IPS DF 6.9 (cell line): Measurements from ENCODE around the gene C2CD2L.

Experiments used
- DNase-seq: peaks from one replicate; pipeline ENCODE4 v3.0.0-alpha.2; 2013; ENCODE audit warnings: low read depth, low spot score
- H3K27ac ChIP-seq: one replicate; pipeline ENCODE4 v1.5.1; 2013; ENCODE audit warnings: low read length, control low read depth
- H3K27me3 ChIP-seq: 2 replicates; pipeline ENCODE4 v1.6.1; 2013; ENCODE audit warnings: mild to moderate bottlenecking, low read length; ENCODE audit not compliant: control insufficient read depth, insufficient read depth
- H3K36me3 ChIP-seq: 2 replicates; pipeline ENCODE4 v1.6.1; 2013; ENCODE audit warnings: low read length; ENCODE audit not compliant: control insufficient read depth, insufficient read depth
- H3K4me1 ChIP-seq: 2 replicates; pipeline ENCODE4 v1.6.1; 2013; ENCODE audit warnings: low read length; ENCODE audit not compliant: control insufficient read depth, insufficient read depth
- H3K4me3 ChIP-seq: 2 replicates; pipeline ENCODE4 v1.5.1; 2013; ENCODE audit warnings: mild to moderate bottlenecking, low read length
- H3K9me3 ChIP-seq: 2 replicates; pipeline ENCODE4 v1.6.1; 2013; ENCODE audit warnings: low read length, inconsistent platforms; ENCODE audit not compliant: control insufficient read depth, insufficient read depth
- WGBS: extraction: QIAGEN DNeasy Blood & Tissue Kit; methylation state at CpG from one replicate; pipeline ENCODE4 v1.1.7; 2013; ENCODE audit warnings: mixed read lengths, missing lambda C conversion rate; ENCODE audit not compliant: insufficient read length, insufficient coverage; 5-methylcytosine and 5-hydroxymethylcytosine counted together

The C2CD2L gene

DNA sequence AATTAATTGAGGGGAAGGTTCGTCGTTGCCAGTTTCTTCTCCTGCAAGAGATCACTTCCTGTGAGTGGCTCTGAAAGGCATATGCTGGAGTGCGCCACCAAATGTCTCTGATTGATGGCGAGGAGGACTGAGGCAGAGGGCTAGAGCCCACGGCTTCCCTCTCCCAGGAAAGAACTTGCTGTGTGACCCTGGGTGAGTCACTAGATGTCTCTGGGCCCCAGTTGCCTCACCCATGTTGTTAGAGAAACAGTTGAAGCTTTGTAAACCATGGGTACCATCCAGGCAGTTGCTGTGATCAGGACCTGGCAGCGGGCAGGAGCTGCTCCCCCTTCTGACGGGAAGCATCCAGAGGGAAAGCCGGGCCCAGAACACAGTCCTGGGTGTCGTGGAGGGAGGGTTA lies 44.9 kb downstream of the C2CD2L start:
- Histone ChIP-seq H3K27me3 (peaks cover 22% of the 10 kb centered on the region), H3K36me3 (no peaks in the 10 kb centered on the region), H3K4me3 (no peak overlapping the region), H3K4me1 (peaks cover 5% of the 10 kb centered on the region), H3K9me3 (no peaks in the 10 kb centered on the region), H3K27ac (no peak overlapping the region)
- WGBS, result no CpG with 5 or more reads among the region's 9 CpGs
- DNase-seq, result no peak

DNA sequence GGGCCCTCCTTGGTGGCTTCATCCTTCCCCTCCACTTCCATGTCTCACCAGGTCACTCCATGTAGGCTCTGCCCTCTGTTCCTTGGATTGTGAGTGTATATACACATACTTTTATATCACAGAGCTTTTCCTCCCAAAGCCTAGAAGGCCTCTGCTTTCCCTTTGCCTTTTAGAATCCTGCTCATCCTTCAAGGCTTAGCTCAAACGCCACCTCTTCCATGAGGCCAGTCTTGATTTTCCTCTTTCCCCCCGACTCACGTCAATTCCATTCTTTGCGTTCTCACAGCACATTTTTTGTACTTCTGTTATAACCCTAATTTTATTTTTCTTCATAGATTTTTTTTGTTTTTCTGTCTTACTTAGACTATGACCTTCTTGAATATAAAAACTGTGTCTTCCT lies 45.5 kb downstream of the C2CD2L start:
- no peaks in the 10 kb centered on the region for H3K9me3 ChIP-seq
- peaks cover 20% of the 10 kb centered on the region for H3K27me3 ChIP-seq
- peaks cover 5% of the 10 kb centered on the region for H3K4me1 ChIP-seq
- no peak overlapping the region for H3K27ac ChIP-seq
- WGBS, result 100% methylated on average over 3 of the region's 4 CpGs
- H3K4me3 ChIP-seq, result no peak overlapping the region
- no peak for DNase-seq
- no peaks in the 10 kb centered on the region for H3K36me3 ChIP-seq

DNA sequence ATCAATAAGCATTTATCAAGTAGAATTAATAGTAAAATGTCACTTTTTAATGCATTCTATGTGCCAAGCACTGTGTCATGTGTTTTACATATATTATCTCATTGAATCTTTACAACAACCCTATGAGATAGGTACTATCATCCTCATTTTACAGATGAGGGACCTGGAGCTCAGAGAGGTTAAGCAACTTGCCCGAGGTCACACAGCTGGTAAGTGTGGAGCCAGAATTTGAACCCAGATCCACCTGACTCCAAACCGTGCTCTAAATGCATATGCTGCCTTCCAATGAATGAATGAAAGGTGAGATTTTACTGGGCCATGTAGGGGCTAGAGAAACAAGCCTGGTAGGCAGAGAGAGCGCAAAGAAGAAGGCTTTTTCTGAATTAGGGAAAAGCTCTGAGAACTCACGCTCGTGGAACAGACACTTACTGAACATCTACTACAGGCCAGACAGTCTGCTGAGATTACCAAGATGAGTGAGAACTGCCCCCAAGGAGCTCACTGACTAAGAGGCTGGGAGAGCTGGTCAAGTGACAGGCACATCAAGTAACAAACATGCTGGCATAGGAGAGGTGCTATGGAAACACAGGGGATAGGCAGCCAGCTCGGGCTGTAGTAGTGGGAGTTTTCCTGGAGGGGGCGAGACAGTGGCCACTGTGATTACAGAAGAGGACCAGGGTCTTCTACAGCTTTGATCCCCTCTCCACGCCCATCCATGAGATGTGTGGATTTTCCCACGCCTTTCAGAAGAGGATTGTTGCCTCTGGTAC lies 46.1 kb downstream of the C2CD2L start:
- Histone ChIP-seq H3K36me3 (no peaks in the 10 kb centered on the region), H3K9me3 (no peaks in the 10 kb centered on the region), H3K27ac (no peak overlapping the region), H3K27me3 (peaks cover 15% of the 10 kb centered on the region), H3K4me1 (peaks cover 2% of the 10 kb centered on the region), H3K4me3 (no peak overlapping the region)
- DNase-seq, result no peak
- no CpG with 5 or more reads among the region's 9 CpGs for WGBS

DNA sequence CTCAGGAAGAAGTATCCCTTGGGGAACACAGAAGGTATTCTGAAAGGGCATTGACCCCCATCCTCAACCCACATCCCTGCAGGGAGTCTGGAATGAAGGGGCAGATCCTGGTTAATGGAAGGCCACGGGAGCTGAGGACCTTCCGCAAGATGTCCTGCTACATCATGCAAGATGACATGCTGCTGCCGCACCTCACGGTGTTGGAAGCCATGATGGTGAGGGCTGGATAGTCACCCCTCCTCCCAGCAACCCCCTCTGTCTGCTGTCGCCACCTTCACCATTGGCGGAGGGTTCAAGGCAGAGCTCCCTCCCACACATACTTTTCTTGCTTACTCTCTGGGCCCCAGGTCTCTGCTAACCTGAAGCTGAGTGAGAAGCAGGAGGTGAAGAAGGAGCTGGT lies 47.0 kb downstream of the C2CD2L start:
- no peaks in the 10 kb centered on the region for H3K9me3 ChIP-seq
- H3K36me3 ChIP-seq, result no peaks in the 10 kb centered on the region
- no peak for DNase-seq
- WGBS, result no CpG with 5 or more reads among the region's 6 CpGs
- no peaks in the 10 kb centered on the region; the same call in 1 of the 2 replicates for H3K4me1 ChIP-seq
- H3K27ac ChIP-seq, result no peak overlapping the region
- no peak overlapping the region for H3K4me3 ChIP-seq
- H3K27me3 ChIP-seq, result peaks cover 10% of the 10 kb centered on the region; the same call in 1 of the 2 replicates

DNA sequence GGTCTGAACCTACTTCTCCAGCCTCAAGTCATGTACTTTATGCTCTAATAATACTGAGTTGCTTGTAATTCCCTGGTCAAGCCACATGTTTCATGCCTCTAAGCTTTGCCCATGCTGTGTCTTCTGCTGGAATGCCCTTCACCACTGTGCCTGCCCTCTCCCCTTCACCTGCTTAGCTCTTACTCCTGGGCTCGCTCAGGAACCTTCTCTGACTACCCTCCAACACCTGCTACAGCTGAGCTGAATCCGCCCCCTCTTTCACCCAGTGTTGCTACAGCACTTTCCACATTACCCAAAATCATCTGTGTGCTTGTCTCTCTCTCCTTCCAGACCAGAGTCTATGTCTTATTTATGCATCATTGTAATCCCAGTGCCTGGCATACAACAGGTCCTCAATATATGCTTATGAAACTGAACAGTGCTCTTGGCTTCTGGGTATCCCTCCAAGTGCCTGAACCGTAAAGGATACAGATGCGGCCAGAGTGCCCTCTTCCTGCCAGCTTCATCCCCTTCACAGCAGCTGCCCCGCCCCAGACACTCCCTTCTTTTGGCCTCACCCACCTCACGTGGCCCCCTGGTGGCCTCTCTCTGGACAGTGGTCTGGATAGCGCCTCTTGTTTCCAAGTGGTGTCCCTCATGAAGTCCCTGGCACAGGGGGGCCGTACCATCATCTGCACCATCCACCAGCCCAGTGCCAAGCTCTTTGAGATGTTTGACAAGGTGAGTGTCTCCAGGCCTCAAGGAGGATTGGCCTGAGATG lies 48.8 kb downstream of the C2CD2L start:
- no peak for DNase-seq

DNA sequence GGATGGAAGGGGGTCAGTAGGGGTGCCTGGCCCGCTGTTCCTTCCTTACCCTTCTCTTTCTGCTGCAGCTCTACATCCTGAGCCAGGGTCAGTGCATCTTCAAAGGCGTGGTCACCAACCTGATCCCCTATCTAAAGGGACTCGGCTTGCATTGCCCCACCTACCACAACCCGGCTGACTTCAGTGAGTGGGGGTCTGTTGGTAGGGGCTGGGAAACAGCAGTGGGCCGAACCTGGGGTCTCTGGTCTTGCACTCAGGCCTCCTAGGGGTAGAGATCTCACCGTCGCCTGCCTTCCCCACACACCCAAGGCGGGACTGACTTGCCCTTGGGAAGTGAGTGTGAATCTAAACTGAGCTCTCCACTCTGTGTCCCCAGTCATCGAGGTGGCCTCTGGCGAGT lies 49.4 kb downstream of the C2CD2L start:
- Histone ChIP-seq H3K4me1 (peaks cover 3% of the 10 kb centered on the region), H3K36me3 (no peaks in the 10 kb centered on the region), H3K4me3 (no peak overlapping the region), H3K9me3 (no peaks in the 10 kb centered on the region), H3K27me3 (no peaks in the 10 kb centered on the region), H3K27ac (no peak overlapping the region)
- WGBS, result no CpG with 5 or more reads among the region's 10 CpGs
- no peak for DNase-seq

More for the DNA sequence above, 48.8 kb downstream of the C2CD2L start:
- no CpG with 5 or more reads among the region's 8 CpGs for WGBS
- Histone ChIP-seq H3K36me3 (no peaks in the 10 kb centered on the region), H3K27ac (no peak overlapping the region), H3K4me1 (peaks cover 3% of the 10 kb centered on the region), H3K4me3 (no peak overlapping the region), H3K27me3 (peaks cover under 1% of the 10 kb centered on the region; the same call in 1 of the 2 replicates), H3K9me3 (no peaks in the 10 kb centered on the region)

DNA sequence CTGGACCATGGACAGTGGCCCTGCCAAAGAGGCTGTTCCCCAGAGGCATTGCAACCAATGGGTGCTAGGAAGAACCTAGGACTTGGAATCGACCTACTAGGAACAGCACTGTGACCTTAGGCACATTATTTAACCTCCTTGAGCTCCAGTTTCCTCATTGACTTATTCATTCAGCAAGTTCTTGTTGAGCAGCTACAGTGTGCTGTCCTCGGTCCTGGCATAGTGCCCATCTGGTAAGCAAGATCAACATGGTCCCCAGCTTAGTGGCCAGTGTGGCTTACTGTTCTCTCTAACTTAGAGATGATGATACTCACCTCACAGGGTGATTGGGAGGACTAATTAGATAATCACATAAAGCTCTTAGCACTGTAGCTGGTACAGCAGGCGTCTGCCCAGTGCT lies 49.9 kb downstream of the C2CD2L start:
- Histone ChIP-seq H3K27ac (no peak overlapping the region), H3K4me1 (peaks cover 3% of the 10 kb centered on the region), H3K27me3 (no peaks in the 10 kb centered on the region), H3K4me3 (no peak overlapping the region), H3K9me3 (no peaks in the 10 kb centered on the region), H3K36me3 (no peaks in the 10 kb centered on the region)
- WGBS, result no CpG with 5 or more reads among the region's 3 CpGs
- DNase-seq, result no peak

DNA sequence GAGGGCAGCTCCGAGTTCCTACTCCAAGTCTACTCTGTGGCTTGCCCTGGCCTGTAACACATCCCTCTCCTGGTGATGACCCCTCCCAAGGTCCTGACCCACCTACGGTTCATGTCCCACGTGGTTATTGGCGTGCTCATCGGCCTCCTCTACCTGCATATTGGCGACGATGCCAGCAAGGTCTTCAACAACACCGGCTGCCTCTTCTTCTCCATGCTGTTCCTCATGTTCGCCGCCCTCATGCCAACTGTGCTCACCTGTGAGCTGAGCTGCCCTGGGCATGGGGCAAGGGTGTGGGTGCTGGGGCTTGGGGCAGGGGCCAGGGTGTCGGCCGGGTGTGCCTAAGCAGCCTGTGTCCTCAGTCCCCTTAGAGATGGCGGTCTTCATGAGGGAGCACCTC lies 51.3 kb downstream of the C2CD2L start:
- peaks cover 3% of the 10 kb centered on the region for H3K4me1 ChIP-seq
- no peak for DNase-seq
- no CpG with 5 or more reads among the region's 13 CpGs for WGBS
- H3K9me3 ChIP-seq, result no peaks in the 10 kb centered on the region
- no peaks in the 10 kb centered on the region for H3K36me3 ChIP-seq
- no peak overlapping the region for H3K4me3 ChIP-seq
- no peak overlapping the region for H3K27ac ChIP-seq
- H3K27me3 ChIP-seq, result no peaks in the 10 kb centered on the region

DNA sequence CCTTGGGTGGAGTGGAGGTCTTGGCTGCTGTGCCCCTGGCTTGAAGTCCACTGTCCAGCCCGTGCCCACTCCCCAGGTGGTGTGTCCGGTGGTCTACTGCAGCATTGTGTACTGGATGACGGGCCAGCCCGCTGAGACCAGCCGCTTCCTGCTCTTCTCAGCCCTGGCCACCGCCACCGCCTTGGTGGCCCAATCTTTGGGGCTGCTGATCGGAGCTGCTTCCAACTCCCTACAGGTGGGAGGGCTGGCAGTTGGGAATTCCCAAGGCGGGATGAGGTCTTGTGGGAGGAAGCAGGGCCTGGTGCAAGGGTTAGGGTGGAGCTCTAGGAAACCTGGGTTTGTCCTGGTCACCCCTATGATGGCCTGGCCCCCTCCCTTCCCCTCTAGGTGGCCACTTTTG lies 53.0 kb downstream of the C2CD2L start:
- H3K27ac ChIP-seq, result no peak overlapping the region
- no peaks in the 10 kb centered on the region for H3K36me3 ChIP-seq
- no CpG with 5 or more reads among the region's 9 CpGs for WGBS
- H3K4me3 ChIP-seq, result no peak overlapping the region
- no peak for DNase-seq
- H3K9me3 ChIP-seq, result no peaks in the 10 kb centered on the region
- peaks cover 3% of the 10 kb centered on the region for H3K4me1 ChIP-seq
- no peaks in the 10 kb centered on the region for H3K27me3 ChIP-seq

DNA sequence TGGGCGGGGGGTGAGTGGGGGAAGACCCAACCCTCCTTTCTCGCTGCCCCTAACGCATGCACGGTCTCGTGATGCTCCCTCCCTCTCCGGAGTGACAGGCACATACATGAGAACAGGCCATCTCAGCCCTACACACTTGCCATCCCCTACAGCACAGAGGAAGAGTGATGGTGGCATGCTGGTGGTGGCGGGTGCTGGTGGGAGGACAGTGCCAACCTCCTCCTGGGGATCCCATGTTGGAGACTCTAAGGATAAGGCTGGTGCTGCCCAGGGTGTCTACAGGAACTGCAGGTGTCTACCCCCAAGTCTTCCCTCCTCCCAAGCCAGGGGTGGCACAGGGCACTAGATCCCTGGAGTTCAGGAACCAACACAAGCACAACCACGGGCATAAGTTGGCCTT lies 54.7 kb downstream of the C2CD2L start:
- no peaks in the 10 kb centered on the region for H3K36me3 ChIP-seq
- peaks cover 3% of the 10 kb centered on the region for H3K4me1 ChIP-seq
- H3K27me3 ChIP-seq, result no peaks in the 10 kb centered on the region
- H3K27ac ChIP-seq, result no peak overlapping the region
- no peak for DNase-seq
- no CpG with 5 or more reads among the region's 8 CpGs for WGBS
- no peak overlapping the region for H3K4me3 ChIP-seq
- no peaks in the 10 kb centered on the region for H3K9me3 ChIP-seq
